Karpas-422 (cell line): ENCODE results near the gene SLC4A5. TPM values are rescaled to one million over a fixed set of nuclear protein-coding genes. Genes with fewer than 3 reads are reported as not detected.
A peak's percentile ranks its signal among the peaks of the same experiment; 100 is the strongest.

ENCODE experiments used
- DNase-seq: peaks from one replicate; pipeline ENCODE4 v3.0.0-alpha.2; 2015
- H2AFZ ChIP-seq: fragments of 200-600 bp; sonication (generic); 2 replicates; pipeline ENCODE4 v1.6.1; 2014; ENCODE audit warnings: antibody characterized with exemption, low read length, mixed read lengths
- H3K27ac ChIP-seq: fragments of 200-600 bp; sonication (generic); 2 replicates; pipeline ENCODE4 v1.5.1; 2014; ENCODE audit warnings: mild to moderate bottlenecking, low read length, moderate library complexity
- H3K27me3 ChIP-seq: fragments of 200-600 bp; sonication (generic); 2 replicates; pipeline ENCODE4 v1.6.1; 2014; ENCODE audit warnings: low read length, mixed read lengths
- H3K36me3 ChIP-seq: fragments of 200-600 bp; sonication (generic); 2 replicates; pipeline ENCODE4 v1.6.1; 2014; ENCODE audit warnings: low read length, mixed read lengths; ENCODE audit not compliant: insufficient read depth
- H3K4me1 ChIP-seq: fragments of 200-600 bp; sonication (generic); 2 replicates; pipeline ENCODE4 v1.6.1; 2014; ENCODE audit warnings: mild to moderate bottlenecking, low read length, mixed read lengths
- H3K4me2 ChIP-seq: fragments of 200-600 bp; sonication (generic); 2 replicates; pipeline ENCODE4 v1.6.1; 2014; ENCODE audit warnings: low read length, low read depth, mild to moderate bottlenecking; ENCODE audit not compliant: poor library complexity, severe bottlenecking
- H3K4me3 ChIP-seq: fragments of 200-600 bp; sonication (generic); 2 replicates; pipeline ENCODE4 v1.5.1; 2014; ENCODE audit warnings: mild to moderate bottlenecking, antibody characterized with exemption, low read length, mixed read lengths
- H3K79me2 ChIP-seq: fragments of 200-600 bp; sonication (generic); 2 replicates; pipeline ENCODE4 v1.6.1; 2014; ENCODE audit warnings: mild to moderate bottlenecking, low read length, mixed read lengths
- H3K9ac ChIP-seq: fragments of 200-600 bp; sonication (generic); 2 replicates; pipeline ENCODE4 v1.6.0; 2014; ENCODE audit warnings: low read length
- H3K9me2 ChIP-seq: fragments of 200-600 bp; sonication (generic), shearing (Covaris generic); replicated peaks from 2 replicates; pipeline ENCODE4 v1.6.0; 2014; ENCODE audit warnings: mild to moderate bottlenecking, low read length, moderate library complexity; ENCODE audit not compliant: insufficient read depth
- H3K9me3 ChIP-seq: fragments of 300-700, 200-600 bp; sonication (generic); 2 replicates; pipeline ENCODE4 v1.6.1; 2014; ENCODE audit warnings: low read length, mixed read lengths
- H4K20me1 ChIP-seq: fragments of 200-600 bp; sonication (generic); 2 replicates; pipeline ENCODE4 v1.6.1; 2014; ENCODE audit warnings: mild to moderate bottlenecking, antibody characterized with exemption, low read length, low read depth; ENCODE audit not compliant: insufficient read depth
- total RNA-seq: library from RNA; depleted of rRNA; stranded (reverse); fragments of >200 nt; shearing (Covaris generic); gene quantifications from 2 replicates; pipeline ENCODE4 v1.2.3, GENCODE V29; 2014; ENCODE audit warnings: low replicate concordance

The SLC4A5 gene
- total RNA-seq, 1 experiment from 2014 or later = 3.2 TPM

GRCh38 chr2:74384051-74384450 is 40.8 kb upstream of the SLC4A5 start:
- Histone ChIP-seq H3K36me3 (peaks cover 14% of the 10 kb centered on the region; the same call in 1 of the 2 replicates), H3K27ac (no peak overlapping the region), H3K9me2 (no peaks in the 10 kb centered on the region), H3K79me2 (peaks cover 96% of the 10 kb centered on the region), H3K4me3 (no peak overlapping the region), H3K9ac (no peak overlapping the region), H2AFZ (no peak overlapping the region), H3K4me1 (peaks cover 12% of the 10 kb centered on the region), H4K20me1 (peaks cover 3% of the 10 kb centered on the region; the same call in 1 of the 2 replicates), H3K4me2 (no peak overlapping the region), H3K27me3 (no peaks in the 10 kb centered on the region), H3K9me3 (no peaks in the 10 kb centered on the region)
- no peak for DNase-seq

DNA sequence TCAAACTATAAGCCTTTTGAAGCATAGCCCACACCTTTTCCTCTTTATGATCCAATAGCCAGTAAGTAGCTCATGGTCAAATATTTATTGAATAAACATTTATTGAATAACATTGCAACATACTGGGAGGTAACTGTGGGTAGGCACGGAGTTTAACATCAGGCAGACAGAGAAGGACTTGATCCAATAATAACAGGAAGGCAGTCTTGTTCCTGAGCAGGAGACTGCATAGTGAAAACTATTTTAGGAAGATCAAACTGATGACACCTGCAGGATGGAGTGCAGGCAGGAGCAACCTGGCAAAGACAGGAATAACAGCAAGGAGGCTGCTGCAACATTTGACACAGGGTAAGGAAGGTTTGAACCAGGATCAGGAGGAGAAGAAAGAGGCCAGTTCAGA is 40.0 kb upstream of the SLC4A5 start:
- DNase-seq = no peak
- H3K36me3 ChIP-seq = peaks cover 14% of the 10 kb centered on the region; the same call in 1 of the 2 replicates
- no peaks in the 10 kb centered on the region for H3K9me3 ChIP-seq
- peaks cover 9% of the 10 kb centered on the region; the same call in 1 of the 2 replicates for H3K4me1 ChIP-seq
- no peak overlapping the region for H3K27ac ChIP-seq
- no peaks in the 10 kb centered on the region for H3K27me3 ChIP-seq
- no peak overlapping the region for H3K9ac ChIP-seq
- no peak overlapping the region for H3K4me3 ChIP-seq
- H3K9me2 ChIP-seq = no peaks in the 10 kb centered on the region
- H2AFZ ChIP-seq = no peak overlapping the region
- H3K79me2 ChIP-seq = peaks cover 93% of the 10 kb centered on the region
- peaks cover 3% of the 10 kb centered on the region; the same call in 1 of the 2 replicates for H4K20me1 ChIP-seq
- H3K4me2 ChIP-seq = no peak overlapping the region

GRCh38 chr2:74381751-74382150 is 38.5 kb upstream of the SLC4A5 start:
- DNase-seq = no peak
- H3K79me2 ChIP-seq = peaks cover 82% of the 10 kb centered on the region
- H3K27ac ChIP-seq = no peak overlapping the region
- H3K9me3 ChIP-seq = no peaks in the 10 kb centered on the region
- no peak overlapping the region for H3K9ac ChIP-seq
- no peaks in the 10 kb centered on the region for H3K27me3 ChIP-seq
- no peak overlapping the region for H3K4me2 ChIP-seq
- H2AFZ ChIP-seq = no peak overlapping the region
- peaks cover 3% of the 10 kb centered on the region; the same call in 1 of the 2 replicates for H4K20me1 ChIP-seq
- H3K4me1 ChIP-seq = peaks cover 9% of the 10 kb centered on the region; the same call in 1 of the 2 replicates
- no peak overlapping the region for H3K4me3 ChIP-seq
- H3K36me3 ChIP-seq = peaks cover 20% of the 10 kb centered on the region; the same call in 1 of the 2 replicates
- no peaks in the 10 kb centered on the region for H3K9me2 ChIP-seq

DNA sequence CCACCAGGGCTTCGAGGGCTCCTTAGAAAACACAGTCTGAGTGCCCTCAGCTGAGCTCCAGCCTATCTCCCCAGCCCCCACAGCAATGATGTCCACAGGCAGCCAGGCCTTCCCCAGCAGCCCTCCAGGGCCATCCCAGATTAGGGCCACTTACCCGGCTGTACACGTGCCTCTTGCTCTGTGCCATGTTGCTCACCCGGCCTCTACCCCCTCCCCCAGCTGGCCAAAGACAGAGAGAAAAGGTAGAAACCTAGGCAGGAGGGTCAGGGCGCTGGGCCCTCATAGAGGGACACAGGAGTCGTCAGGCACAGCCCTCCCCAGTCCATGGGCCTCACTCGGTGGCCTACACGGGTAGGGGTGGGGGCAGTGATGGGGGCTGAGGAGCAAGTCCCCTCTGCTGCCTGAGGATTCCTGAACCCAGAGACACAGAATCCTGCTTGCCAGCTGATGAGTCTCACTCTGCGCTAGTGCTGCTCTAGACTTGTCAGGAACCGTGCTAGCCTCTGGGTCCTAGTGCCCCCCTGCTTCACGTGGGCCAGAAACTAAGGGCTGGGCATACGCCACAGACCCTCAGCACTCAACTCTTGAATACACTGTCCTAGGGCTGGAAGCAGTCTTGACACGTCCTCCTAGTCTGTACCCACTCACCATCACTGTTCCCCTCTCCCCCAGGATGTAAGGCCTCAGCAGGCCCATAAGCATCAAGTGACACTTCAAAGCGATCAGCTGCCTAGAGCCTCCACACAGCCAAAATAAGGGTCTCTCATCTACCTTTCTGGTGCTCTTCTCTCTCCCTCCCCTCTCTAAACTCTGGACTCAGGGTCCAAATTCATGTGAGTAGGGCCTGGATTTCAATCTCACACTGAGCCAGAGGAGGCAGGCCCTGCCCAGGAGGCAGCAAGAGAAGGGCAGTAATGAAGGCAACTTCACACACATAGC is 36.9 kb upstream of the SLC4A5 start, which contains the start of gene DCTN1:
TSS of gene DCTN1 (minus strand) at position 461 of the 939 bp plus-strand sequence. CDS start at position 187, 274 bp downstream.
- H3K4me2 ChIP-seq = no peak within 1 kb of the TSS

GRCh38 chr2:74378007-74378406 is 34.8 kb upstream of the SLC4A5 start:
- no peak for DNase-seq
- no peaks in the 10 kb centered on the region for H3K27me3 ChIP-seq
- H3K4me3 ChIP-seq = no peak overlapping the region
- no peak overlapping the region for H3K4me2 ChIP-seq
- H3K9ac ChIP-seq = no peak overlapping the region
- H4K20me1 ChIP-seq = no peaks in the 10 kb centered on the region; the same call in 1 of the 2 replicates
- H3K79me2 ChIP-seq = peaks cover 45% of the 10 kb centered on the region
- no peak overlapping the region for H3K27ac ChIP-seq
- H3K36me3 ChIP-seq = peaks cover 9% of the 10 kb centered on the region; the same call in 1 of the 2 replicates
- H3K4me1 ChIP-seq = peaks cover 12% of the 10 kb centered on the region
- H3K9me3 ChIP-seq = no peaks in the 10 kb centered on the region
- no peak overlapping the region for H2AFZ ChIP-seq
- H3K9me2 ChIP-seq = no peaks in the 10 kb centered on the region

More for the DNA sequence above, 36.9 kb upstream of the SLC4A5 start, which contains the start of gene DCTN1:
- Histone ChIP-seq H3K36me3 (peaks cover 20% of the 10 kb centered on the region; the same call in 1 of the 2 replicates), H3K27ac (no peak within 1 kb of the TSS), H3K4me3 (no peak within 1 kb of the TSS), H2AFZ (no peak within 1 kb of the TSS), H3K4me1 (peaks cover 9% of the 10 kb centered on the region; the same call in 1 of the 2 replicates), H3K9me2 (no peaks in the 10 kb centered on the region), H3K79me2 (peaks cover 66% of the 10 kb centered on the region), H3K9ac (no peak within 1 kb of the TSS), H3K9me3 (no peaks in the 10 kb centered on the region), H3K27me3 (no peaks in the 10 kb centered on the region), H4K20me1 (peaks cover 3% of the 10 kb centered on the region; the same call in 1 of the 2 replicates)
- DNase-seq = peak; percentile 55

DNA sequence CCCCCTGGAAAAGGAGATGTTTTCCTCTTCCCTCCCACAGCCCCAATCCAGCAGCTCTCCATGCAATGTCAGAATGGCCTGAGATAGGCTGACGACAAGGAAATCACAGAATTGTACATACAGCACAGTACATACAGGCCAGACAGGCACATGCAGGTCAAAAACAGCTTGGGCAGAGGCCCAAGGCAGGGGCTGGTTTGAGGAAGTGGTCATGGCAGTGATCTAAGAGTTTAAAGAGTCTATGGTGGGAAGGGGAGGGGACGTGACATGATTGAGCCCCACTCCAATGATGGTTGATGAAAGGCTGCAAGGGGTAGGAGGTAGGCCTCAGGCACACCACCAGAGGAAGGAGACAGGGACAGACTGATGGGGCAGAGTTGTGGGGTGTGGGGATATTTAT is 32.6 kb upstream of the SLC4A5 start:
- no peak overlapping the region for H3K4me3 ChIP-seq
- no peak overlapping the region for H3K27ac ChIP-seq
- H3K9me2 ChIP-seq = no peaks in the 10 kb centered on the region
- no peaks in the 10 kb centered on the region for H3K9me3 ChIP-seq
- H3K4me2 ChIP-seq = no peak overlapping the region
- H4K20me1 ChIP-seq = peaks cover 3% of the 10 kb centered on the region; the same call in 1 of the 2 replicates
- H3K27me3 ChIP-seq = no peaks in the 10 kb centered on the region
- no peak for DNase-seq
- H2AFZ ChIP-seq = no peak overlapping the region
- peaks cover 12% of the 10 kb centered on the region for H3K4me1 ChIP-seq
- peaks cover 27% of the 10 kb centered on the region for H3K79me2 ChIP-seq
- H3K9ac ChIP-seq = no peak overlapping the region
- peaks cover 6% of the 10 kb centered on the region; the same call in 1 of the 2 replicates for H3K36me3 ChIP-seq

- no peak overlapping the region for H3K9ac ChIP-seq
- DNase-seq = peak; percentile 61
- H3K4me3 ChIP-seq = no peak overlapping the region
- no peaks in the 10 kb centered on the region for H3K27me3 ChIP-seq
- H3K4me1 ChIP-seq = peaks cover 4% of the 10 kb centered on the region; the same call in 1 of the 2 replicates
- H3K79me2 ChIP-seq = peaks cover 15% of the 10 kb centered on the region
- H3K9me2 ChIP-seq = no peaks in the 10 kb centered on the region
- H3K9me3 ChIP-seq = no peaks in the 10 kb centered on the region
- H3K36me3 ChIP-seq = peaks cover 14% of the 10 kb centered on the region; the same call in 1 of the 2 replicates
- H3K27ac ChIP-seq = no peak overlapping the region
- no peak overlapping the region for H3K4me2 ChIP-seq
- no peak overlapping the region for H2AFZ ChIP-seq
- 0 out of 2 replicates have a peak, but pooled peaks cover 3% of the 10 kb centered on the region for H4K20me1 ChIP-seq
Measured at GRCh38 chr2:74374509-74375205, 31.4 kb upstream of the SLC4A5 start.
